ENCODE data around the gene FMO1.

DNA sequence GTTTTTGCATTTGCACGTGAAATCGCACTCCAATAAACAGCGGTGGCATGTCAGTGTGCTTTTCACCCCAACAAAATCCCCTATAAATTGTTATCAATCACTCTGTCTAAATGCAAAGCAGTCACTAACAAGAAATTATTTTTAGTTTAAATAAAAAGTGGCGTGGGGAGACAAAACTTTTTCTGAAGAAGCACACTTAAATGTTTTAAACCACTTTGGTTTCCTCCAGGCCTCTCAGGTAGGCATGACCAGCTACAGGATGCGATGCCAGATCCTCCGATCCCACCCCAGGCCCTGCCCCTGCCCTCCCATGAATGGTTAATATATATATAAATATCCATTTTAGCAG lies 3.6 kb downstream of the FMO1 start:
- TF ChIP-seq, protein P1, sequence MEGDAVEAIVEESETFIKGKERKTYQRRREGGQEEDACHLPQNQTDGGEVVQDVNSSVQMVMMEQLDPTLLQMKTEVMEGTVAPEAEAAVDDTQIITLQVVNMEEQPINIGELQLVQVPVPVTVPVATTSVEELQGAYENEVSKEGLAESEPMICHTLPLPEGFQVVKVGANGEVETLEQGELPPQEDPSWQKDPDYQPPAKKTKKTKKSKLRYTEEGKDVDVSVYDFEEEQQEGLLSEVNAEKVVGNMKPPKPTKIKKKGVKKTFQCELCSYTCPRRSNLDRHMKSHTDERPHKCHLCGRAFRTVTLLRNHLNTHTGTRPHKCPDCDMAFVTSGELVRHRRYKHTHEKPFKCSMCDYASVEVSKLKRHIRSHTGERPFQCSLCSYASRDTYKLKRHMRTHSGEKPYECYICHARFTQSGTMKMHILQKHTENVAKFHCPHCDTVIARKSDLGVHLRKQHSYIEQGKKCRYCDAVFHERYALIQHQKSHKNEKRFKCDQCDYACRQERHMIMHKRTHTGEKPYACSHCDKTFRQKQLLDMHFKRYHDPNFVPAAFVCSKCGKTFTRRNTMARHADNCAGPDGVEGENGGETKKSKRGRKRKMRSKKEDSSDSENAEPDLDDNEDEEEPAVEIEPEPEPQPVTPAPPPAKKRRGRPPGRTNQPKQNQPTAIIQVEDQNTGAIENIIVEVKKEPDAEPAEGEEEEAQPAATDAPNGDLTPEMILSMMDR (conservative IDR thresholded peaks at IDR 0.05; ENCODE audit: low read depth, low read length): no peak
- TF ChIP-seq EZH2 (IDR thresholded peaks at IDR 0.05; ENCODE audit: low read length, unreplicated experiment) (no peak), EZH2phosphoT487 (IDR thresholded peaks at IDR 0.05; ENCODE audit: borderline replicate concordance, low read length) (no peak)
